Osteocyte (in vitro differentiated cells): Measurements from ENCODE around the gene SIM1. TPM values are rescaled to one million over a fixed set of nuclear protein-coding genes. Genes with fewer than 3 reads are reported as not detected.

Source experiments
- DNase-seq: peaks from one replicate; pipeline ENCODE4 v3.0.0; 2021; ENCODE audit warnings: mixed read lengths; ENCODE audit not compliant: unreplicated experiment; ENCODE audit errors: extremely low spot score
- H3K27ac Mint-ChIP-seq: one replicate; pipeline ENCODE4 v1.8.0; 2021; ENCODE audit warnings: mild to moderate bottlenecking, mixed read lengths; ENCODE audit not compliant: unreplicated experiment
- H3K27me3 Mint-ChIP-seq: one replicate; pipeline ENCODE4 v1.8.0; 2021; ENCODE audit warnings: mixed read lengths; ENCODE audit not compliant: unreplicated experiment
- H3K36me3 Mint-ChIP-seq: one replicate; pipeline ENCODE4 v1.8.0; 2021; ENCODE audit warnings: mixed read lengths; ENCODE audit not compliant: unreplicated experiment
- H3K4me1 Mint-ChIP-seq: one replicate; pipeline ENCODE4 v1.8.0; 2021; ENCODE audit warnings: mixed read lengths; ENCODE audit not compliant: unreplicated experiment
- H3K4me3 Mint-ChIP-seq: one replicate; pipeline ENCODE4 v1.8.0; 2021; ENCODE audit warnings: mild to moderate bottlenecking, moderate library complexity, mixed read lengths; ENCODE audit not compliant: unreplicated experiment
- H3K9me3 Mint-ChIP-seq: one replicate; pipeline ENCODE4 v1.8.0; 2021; ENCODE audit warnings: mixed read lengths; ENCODE audit not compliant: unreplicated experiment
- total RNA-seq: library from RNA; stranded (reverse); gene quantifications from 2 replicates; pipeline ENCODE4 v1.2.1, GENCODE V29; 2021
- TF ChIP-seq, protein P1 (sequence below): fragments of 200-600 bp; sonication (generic); IDR thresholded peaks from 2 replicates; pipeline ENCODE4 v1.5.0; 2021; ENCODE audit warnings: antibody characterized with exemption, mild to moderate bottlenecking, moderate library complexity

SIM1 gene
- total RNA-seq, 1 donor from 2014 or later: 2.6 TPM

- TF ChIP-seq, protein P1, sequence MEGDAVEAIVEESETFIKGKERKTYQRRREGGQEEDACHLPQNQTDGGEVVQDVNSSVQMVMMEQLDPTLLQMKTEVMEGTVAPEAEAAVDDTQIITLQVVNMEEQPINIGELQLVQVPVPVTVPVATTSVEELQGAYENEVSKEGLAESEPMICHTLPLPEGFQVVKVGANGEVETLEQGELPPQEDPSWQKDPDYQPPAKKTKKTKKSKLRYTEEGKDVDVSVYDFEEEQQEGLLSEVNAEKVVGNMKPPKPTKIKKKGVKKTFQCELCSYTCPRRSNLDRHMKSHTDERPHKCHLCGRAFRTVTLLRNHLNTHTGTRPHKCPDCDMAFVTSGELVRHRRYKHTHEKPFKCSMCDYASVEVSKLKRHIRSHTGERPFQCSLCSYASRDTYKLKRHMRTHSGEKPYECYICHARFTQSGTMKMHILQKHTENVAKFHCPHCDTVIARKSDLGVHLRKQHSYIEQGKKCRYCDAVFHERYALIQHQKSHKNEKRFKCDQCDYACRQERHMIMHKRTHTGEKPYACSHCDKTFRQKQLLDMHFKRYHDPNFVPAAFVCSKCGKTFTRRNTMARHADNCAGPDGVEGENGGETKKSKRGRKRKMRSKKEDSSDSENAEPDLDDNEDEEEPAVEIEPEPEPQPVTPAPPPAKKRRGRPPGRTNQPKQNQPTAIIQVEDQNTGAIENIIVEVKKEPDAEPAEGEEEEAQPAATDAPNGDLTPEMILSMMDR: no peak
- Mint-ChIP-seq H3K27me3 (no peaks in the 10 kb centered on the region), H3K4me3 (no peak overlapping the region), H3K27ac (no peak overlapping the region), H3K9me3 (no peaks in the 10 kb centered on the region), H3K36me3 (no peaks in the 10 kb centered on the region), H3K4me1 (peaks cover 11% of the 10 kb centered on the region)
- DNase-seq: no peak
Observed at GRCh38 chr6:100420711-100421110, 44.0 kb downstream of the SIM1 start.

- Mint-ChIP-seq H3K9me3 (no peaks in the 10 kb centered on the region), H3K27ac (no peak overlapping the region)
Observed at GRCh38 chr6:100417036-100417435, 47.7 kb downstream of the SIM1 start.

GRCh38 chr6:100415768-100416167, 49.0 kb downstream of the SIM1 start:
- no peaks in the 10 kb centered on the region for H3K9me3 Mint-ChIP-seq
- no peaks in the 10 kb centered on the region for H3K27me3 Mint-ChIP-seq
- H3K4me1 Mint-ChIP-seq: peaks cover 26% of the 10 kb centered on the region
- TF ChIP-seq, protein P1: no peak
- H3K4me3 Mint-ChIP-seq: no peak overlapping the region
- DNase-seq: no peak
- no peaks in the 10 kb centered on the region for H3K36me3 Mint-ChIP-seq
- no peak overlapping the region for H3K27ac Mint-ChIP-seq

More at GRCh38 chr6:100417036-100417435, 47.7 kb downstream of the SIM1 start:
- no peak for DNase-seq
- H3K4me1 Mint-ChIP-seq: peaks cover 21% of the 10 kb centered on the region
- TF ChIP-seq, protein P1: no peak
- no peaks in the 10 kb centered on the region for H3K27me3 Mint-ChIP-seq
- no peaks in the 10 kb centered on the region for H3K36me3 Mint-ChIP-seq
- no peak overlapping the region for H3K4me3 Mint-ChIP-seq

- Mint-ChIP-seq H3K27me3 (no peaks in the 10 kb centered on the region), H3K4me3 (no peak overlapping the region), H3K9me3 (no peaks in the 10 kb centered on the region), H3K36me3 (no peaks in the 10 kb centered on the region), H3K4me1 (peaks cover 24% of the 10 kb centered on the region), H3K27ac (no peak overlapping the region)
- TF ChIP-seq, protein P1: no peak
- no peak for DNase-seq
Observed at GRCh38 chr6:100412872-100413271, 51.8 kb downstream of the SIM1 start.

DNA sequence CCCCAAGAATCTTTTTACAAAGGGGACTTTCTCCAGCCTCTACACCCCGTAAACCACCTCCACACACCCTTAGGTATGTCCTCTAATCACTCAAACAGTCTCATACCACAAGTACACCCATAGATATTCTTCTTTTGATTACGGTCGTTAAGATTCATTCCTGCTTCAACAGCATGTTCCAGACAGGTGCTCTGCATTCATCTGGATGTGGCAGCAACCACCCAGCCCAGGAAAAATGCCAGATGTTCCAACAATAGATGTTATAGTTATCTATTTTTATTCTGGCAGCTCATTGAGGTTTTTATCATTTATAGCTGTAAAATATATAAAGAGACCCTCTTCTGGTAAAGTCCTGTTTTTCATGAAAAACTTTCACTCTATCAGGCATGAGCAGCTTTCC, 60.7 kb downstream of the SIM1 start:
- no peaks in the 10 kb centered on the region for H3K36me3 Mint-ChIP-seq
- H3K27ac Mint-ChIP-seq: no peak overlapping the region
- H3K4me1 Mint-ChIP-seq: peaks cover 2% of the 10 kb centered on the region

More for the DNA sequence above, 60.7 kb downstream of the SIM1 start:
- TF ChIP-seq, protein P1: no peak
- H3K27me3 Mint-ChIP-seq: no peaks in the 10 kb centered on the region
- H3K9me3 Mint-ChIP-seq: no peaks in the 10 kb centered on the region
- no peak for DNase-seq
- H3K4me3 Mint-ChIP-seq: no peak overlapping the region
